Uterus (tissue), 2 donors: Measurements from ENCODE around the gene QRICH2.

Source experiments
- CTCF ChIP-seq, 4 experiments: fragments of 200-600 bp in 2 of 4; fragments of 450-650 bp in 2 of 4; sonication (generic) in 2 of 4; IDR thresholded peaks; one replicate each; pipeline ENCODE4 v1.5.1; 2016 to 2019; ENCODE audit warnings: antibody characterized with exemption in 4 of 4, mild to moderate bottlenecking in 2 of 4, moderate library complexity in 1 of 4
- POLR2A ChIP-seq, 2 donors: fragments of 450-650 bp; IDR thresholded peaks; one replicate each; pipeline ENCODE4 v1.6.1; 2016; ENCODE audit warnings: antibody characterized with exemption in 2 of 2, mild to moderate bottlenecking in 1 of 2, moderate library complexity in 1 of 2

GRCh38 chr17:76337413-76337777 lies 29.3 kb upstream of the QRICH2 start:
- no peak for TF ChIP-seq CTCF (IDR thresholded peaks at IDR 0.05)
- no peak for TF ChIP-seq POLR2A (IDR thresholded peaks at IDR 0.05)
